ENCODE data around the gene DHRS3.
"Not testable (repeated sequence)": the region's sequence is repeated elsewhere in the genome, so short reads cannot be mapped to it uniquely, and the experiment has no call there.

DHRS3 gene

GRCh38 chr1:12539320-12539704 lies 78.7 kb downstream of the DHRS3 start:
- no peak for DNase-seq (ENCODE audit: low spot score)

- DNase-seq (ENCODE audit: low spot score): not testable (repeated sequence)
Measured at GRCh38 chr1:12538536-12538935, 79.5 kb downstream of the DHRS3 start.

- no peak for DNase-seq (ENCODE audit: low spot score)
Measured at GRCh38 chr1:12537906-12538461, 80.0 kb downstream of the DHRS3 start.

- no peak for DNase-seq (ENCODE audit: low spot score)
Measured at GRCh38 chr1:12537294-12537693, 80.7 kb downstream of the DHRS3 start.

GRCh38 chr1:12536023-12536639 lies 81.9 kb downstream of the DHRS3 start:
- no peak for DNase-seq (ENCODE audit: low spot score)

- DNase-seq (ENCODE audit: low spot score): no peak
Measured at GRCh38 chr1:12532405-12533315, 85.3 kb downstream of the DHRS3 start.

- DNase-seq (ENCODE audit: low spot score): no peak
Measured at GRCh38 chr1:12531179-12531499, 86.9 kb downstream of the DHRS3 start.

- no peak for DNase-seq (ENCODE audit: low spot score)
Measured at GRCh38 chr1:12530462-12531178, 87.4 kb downstream of the DHRS3 start.

- DNase-seq (ENCODE audit: low spot score): no peak
Measured at GRCh38 chr1:12529640-12530174, 88.3 kb downstream of the DHRS3 start.

- peak; percentile 73 for DNase-seq (ENCODE audit: low spot score)
Measured at GRCh38 chr1:12528021-12528852, 89.8 kb downstream of the DHRS3 start.

GRCh38 chr1:12527564-12527963 lies 90.4 kb downstream of the DHRS3 start:
- DNase-seq (ENCODE audit: low spot score): no peak

GRCh38 chr1:12525311-12526181 lies 92.5 kb downstream of the DHRS3 start:
- peak; percentile 85 for DNase-seq (ENCODE audit: low spot score)

GRCh38 chr1:12524266-12524665 lies 93.7 kb downstream of the DHRS3 start:
- no peak for DNase-seq (ENCODE audit: low spot score)

- not testable (repeated sequence) for DNase-seq (ENCODE audit: low spot score)
Measured at GRCh38 chr1:12522780-12523179, 95.2 kb downstream of the DHRS3 start.

GRCh38 chr1:12521096-12521495 lies 96.9 kb downstream of the DHRS3 start:
- DNase-seq (ENCODE audit: low spot score): no peak

GRCh38 chr1:12519693-12520364 lies 98.2 kb downstream of the DHRS3 start:
- DNase-seq (ENCODE audit: low spot score): no peak

GRCh38 chr1:12518931-12519692 lies 98.9 kb downstream of the DHRS3 start:
- no peak for DNase-seq (ENCODE audit: low spot score)
